ENCODE measurements around the gene SAFB.

Gene SAFB

DNA sequence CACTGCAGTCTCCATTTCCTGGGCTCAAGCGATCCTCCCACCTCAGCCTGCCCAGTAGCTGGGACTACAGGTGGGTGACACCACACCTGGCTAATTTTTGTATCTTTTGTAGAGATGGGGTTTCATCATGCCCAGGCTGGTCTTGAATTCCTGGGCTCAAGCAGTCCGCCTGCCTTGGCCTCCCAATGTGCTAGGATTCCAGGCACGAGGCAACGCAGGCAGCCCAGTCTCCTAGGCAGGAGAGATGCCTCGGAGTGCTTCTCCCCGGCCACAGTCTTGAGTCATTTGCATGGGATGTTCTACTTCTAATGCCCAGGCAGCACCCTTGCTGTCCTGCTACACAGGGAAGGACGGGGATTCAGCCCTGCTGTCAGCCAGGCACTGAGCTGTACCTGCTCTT is 48.7 kb downstream of the SAFB start:
- no peak for DNase-seq

DNA sequence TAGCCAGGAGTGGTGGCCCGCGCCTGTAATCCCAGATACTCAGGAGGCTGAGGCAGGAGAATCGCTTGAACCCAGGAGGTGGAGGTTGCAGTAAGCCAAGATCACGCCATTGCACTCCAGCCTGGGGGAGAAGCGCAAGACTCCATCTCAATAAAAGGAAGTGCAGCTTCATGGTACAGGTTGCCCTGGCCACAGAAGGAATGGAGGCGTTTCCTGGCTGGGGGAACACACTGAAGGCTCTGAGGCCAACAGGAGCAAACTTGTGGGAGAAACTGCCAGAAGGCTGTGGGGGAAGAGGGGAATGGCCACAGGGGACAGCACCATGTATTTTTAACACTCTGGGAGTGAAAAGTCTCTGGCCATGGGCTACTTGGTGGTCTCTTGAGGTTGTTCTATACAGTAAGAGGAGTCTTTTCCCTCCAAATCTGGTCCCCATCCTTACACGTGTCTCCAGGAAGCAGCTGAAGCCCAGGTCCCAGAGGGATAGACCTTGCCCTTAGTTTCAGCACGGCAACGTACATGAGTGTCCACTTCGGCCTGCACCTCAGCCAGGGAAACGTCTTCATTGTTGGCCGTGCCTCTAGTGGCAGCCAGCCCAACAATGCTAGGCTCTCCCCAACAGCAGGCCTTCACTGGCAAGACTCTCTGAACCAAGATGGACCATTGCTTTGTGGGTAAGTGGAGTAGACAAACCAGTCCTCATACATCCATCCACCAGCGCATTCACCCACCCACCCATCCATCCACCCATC is 50.0 kb downstream of the SAFB start:
- no peak for DNase-seq

DNA sequence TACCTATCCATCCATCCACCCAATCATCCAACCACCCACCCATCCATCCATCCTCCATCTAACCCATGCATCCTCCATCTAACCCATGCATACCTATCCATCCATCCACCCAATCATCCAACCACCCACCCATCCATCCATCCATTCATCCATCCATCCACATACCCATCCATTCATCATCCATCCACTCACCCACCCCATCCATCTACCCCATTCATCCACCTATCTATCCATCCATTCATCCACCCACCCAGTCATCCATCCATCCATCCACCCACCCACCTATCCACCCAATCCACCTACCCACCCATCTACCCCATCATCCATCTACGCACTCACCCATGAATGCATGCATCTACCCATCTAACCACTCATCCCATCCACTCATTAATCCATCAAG is 50.9 kb downstream of the SAFB start:
- DNase-seq, result no peak

DNA sequence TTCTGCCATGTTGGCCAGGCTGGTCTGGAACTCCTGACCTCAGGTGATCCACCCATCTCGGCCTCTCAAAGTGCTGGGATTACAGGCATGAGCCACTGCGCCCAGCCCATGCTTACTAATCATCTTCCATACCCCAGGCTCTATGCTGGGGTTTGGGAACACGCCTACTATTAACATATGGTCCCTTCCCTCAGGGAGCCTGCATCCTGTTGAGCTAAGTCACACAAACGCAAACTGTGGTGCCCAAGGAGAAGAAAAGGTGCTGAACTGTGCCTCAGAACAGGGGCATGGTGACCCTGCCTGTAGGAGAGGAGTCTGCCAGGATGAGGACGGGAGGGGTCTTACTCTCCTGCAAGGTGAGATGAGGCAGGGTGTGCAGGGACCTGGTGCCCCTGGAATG is 51.8 kb downstream of the SAFB start:
- no peak for DNase-seq

DNA sequence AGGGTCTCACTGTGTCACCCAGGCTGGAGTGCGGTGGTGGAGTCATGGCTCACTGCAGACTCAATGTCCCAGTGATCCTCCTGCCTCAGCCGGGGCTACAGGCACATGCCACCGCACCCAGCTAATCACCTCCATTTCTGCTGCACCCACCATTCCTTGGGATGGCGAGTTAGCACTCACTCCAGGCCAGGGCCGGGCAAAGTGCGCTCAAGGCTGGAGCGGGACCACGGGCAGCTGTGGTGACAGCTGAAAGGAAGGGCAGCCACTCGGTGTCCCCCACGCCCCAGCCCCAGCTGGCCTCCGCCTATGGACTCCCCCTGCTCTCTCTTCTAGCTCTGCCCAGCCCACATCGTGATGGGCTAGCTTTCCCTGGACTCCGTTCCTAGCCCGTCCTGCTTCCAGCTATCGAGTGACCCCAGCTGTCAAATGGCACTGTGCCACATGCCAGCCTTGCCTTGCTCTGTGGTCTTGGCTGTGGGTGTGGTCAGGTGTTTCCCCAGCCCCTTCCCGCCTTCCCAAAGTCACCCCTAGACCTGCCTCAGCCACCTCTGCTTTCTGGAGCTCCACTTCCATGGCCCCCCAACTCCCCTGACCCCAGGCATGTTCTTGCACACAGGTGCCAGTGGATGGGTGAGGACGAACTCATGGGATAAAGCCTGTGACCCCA is 53.4 kb downstream of the SAFB start:
- no peak for DNase-seq

DNA sequence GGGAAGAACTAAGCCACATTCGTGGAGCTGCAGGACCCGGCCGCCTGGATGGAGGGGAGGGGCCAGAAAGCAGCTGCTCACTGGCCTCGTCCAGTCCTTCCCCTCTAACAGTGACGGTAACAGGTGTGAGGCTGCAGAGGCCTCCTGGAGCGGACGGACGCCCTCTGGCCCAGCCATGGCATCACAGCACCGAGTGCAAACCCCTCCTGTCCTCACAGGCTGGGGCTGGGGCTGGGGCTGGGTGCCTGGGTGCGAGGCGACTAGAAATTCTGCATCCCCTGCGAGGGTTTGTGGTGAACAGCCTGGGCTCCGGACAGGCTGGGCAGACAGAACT is 53.9 kb downstream of the SAFB start:
- DNase-seq, result no peak

DNA sequence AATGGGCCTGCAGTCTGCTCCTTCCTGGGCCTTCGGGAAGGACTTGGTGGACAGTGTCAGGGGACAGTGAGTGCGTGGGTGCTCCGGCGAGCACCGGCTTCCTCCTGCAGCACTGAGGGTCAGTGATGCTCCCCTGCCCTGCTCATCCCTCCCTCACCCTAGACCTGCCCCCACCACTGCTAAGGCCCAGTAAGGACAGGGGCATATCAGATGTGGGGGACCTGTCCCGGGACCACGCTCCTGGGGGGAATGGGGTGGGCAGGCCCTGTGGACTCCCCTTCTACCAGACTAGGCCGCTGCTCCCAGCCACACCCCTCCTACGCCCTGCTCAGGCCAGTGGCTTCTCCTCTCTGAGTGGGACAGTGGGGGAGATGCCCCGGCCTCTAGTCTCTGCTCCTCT is 54.3 kb downstream of the SAFB start:
- no peak for DNase-seq

DNA sequence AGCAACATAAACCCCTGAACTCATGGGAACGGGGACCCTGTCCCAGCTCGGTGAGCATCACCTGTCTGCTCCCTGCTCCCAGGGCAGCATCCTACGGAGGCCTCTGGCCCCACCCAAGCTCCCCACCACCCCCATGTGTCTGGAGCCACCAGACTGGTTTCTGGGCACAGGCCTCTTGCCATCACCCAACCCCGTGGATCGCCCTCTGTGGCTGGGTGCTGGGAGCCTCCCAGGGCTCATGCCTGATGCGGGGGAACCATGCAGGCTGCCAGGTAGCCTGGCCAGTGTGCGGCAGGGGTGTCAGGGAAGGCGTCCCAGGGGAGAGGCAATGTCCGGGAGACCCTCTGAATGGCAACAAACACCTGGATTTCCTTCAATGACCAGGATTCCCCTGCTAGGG is 54.7 kb downstream of the SAFB start:
- no peak for DNase-seq

DNA sequence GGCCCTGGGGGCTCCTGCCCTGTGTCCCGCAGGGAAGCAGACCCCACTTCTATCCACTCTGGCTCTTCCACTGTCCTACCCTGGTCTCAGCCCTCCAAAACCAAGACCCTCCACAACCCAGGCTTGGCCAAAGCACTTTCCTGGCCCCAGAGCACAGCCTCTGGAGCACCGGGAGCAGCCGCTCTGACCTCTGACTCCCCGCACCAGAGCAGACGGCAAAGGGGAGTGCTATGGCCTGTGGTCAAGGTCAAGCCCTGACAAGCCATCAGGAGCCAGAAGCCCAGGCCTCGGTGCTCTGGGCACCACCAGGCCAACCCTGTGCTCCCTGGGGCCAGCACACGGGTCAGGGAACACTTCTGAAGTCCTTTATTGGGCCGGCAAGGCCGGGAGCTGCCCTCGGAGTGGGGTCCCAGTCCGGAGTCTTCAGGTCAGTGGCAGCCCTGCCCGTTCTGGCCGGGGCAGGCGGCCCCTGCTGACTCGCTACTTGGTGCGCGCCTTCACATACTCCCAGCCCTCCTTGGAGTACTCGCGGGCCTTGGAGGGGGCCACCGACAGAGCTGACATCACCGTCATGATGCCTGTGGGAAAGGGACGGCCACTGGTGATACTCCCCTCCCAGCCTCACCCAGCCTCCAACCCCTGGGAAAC is 55.3 kb downstream of the SAFB start:
- DNase-seq, result no peak

DNA sequence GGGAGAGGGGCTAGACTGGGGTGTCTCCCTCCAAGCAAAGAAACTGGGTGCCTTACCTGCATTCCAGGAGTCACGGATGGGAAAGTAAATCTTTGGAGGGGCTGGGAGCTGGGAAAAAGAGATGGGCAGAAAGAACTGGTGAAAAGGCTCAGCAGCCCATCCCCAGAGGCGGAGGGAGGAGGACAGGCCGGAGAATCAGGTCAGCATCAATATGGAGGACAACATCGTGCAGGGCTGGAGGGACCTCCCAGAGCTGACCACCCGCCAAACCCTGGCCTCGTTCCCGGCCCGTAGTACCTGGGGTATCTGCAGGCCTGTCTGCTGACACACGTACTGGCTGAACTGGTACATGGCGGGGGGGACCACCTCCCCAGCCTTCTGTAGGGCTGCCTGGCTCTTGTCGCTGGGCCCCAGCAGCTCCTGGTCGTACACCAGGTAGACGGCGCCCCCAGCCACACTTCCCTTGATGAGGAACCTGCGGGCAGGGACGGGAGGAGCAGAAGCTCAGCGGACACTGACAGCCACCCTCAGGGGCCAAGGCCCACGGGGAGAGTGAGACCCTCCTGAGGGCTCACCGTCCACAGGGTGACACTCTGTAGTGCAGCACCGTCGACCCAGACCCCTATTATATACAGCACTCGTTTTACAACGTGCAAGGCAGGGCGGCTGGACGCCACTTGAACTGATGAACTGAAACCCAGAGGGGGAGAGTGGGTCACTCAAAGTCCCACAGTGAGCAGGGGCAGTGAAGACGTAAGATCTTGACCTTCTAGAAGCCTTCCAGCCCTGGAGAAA is 56.6 kb downstream of the SAFB start:
- no peak for DNase-seq

DNA sequence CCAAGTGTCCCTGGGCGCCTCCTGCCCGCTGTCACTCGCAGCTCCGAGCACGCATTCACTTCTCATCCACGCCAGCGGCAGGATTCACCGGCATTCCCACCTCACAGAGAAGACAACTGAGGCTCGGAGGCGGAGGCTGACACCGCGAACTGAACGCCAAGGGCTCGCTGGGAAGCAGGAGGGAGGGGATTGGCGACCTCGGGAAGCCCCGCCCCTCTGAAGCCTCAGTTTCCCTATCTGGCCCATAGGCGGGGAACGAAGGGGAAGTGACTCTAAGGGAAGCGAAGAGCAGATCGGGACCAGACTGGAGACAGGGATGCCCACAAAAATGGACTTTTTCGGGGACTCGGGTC is 57.2 kb downstream of the SAFB start:
- no peak for DNase-seq

DNA sequence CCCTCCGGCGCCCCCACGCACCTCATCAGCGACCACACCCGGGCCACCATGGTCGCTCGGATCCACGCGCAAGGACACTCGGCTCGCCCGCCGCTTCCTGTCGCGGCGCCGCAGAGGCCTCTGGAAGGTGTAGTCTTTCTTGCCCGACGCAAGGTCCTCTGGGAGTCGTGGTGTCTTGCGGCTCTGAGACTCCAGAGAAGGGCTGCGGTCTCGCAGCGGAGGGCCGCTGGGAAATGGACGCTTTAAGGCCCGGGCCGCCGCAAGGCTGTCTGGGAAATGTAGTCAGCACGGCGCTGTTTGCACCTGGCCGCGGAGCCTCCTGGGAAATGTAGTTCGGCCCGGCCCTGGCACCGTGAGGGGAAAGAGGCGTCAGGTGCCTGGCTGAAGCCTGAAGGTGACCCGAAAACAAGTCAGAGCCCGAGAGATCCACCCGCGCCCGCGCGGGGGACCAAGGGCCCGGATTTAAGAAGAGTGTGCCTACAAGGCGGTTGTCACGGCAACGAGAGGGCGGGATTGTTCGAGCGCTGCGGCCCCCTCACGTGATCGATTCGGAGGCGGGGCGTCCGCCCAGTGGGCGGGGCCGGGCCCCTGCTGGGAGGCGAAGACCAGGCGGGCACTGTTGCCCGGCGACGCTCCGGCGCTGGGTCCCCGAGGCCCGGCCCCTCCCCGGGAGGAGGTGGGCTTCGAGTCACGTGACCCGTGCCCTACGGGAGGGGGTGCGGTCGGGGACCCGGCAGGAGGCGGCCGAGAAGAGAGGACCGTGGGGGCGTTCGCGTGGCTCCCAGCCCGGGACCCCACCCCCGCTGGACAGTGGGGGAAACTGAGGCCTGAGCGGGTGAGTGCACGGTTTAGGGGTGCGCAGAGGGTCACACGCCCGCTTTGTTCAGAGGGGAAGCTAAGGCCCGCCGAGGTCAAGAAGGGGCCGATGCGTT is 57.8 kb downstream of the SAFB start, which contains the start of the genes HSD11B1L and MICOS13:
Gene HSD11B1L, plus strand, starts transcription at position 591 of the 932 bp plus-strand sequence. CDS start 3,806 bp downstream, outside the sequence.
Gene MICOS13, minus strand, starts transcription at position 80 of the 932 bp plus-strand sequence. Its CDS starts 30 bp downstream, at position 50.
- DNase-seq, result peak; percentile 81

DNA sequence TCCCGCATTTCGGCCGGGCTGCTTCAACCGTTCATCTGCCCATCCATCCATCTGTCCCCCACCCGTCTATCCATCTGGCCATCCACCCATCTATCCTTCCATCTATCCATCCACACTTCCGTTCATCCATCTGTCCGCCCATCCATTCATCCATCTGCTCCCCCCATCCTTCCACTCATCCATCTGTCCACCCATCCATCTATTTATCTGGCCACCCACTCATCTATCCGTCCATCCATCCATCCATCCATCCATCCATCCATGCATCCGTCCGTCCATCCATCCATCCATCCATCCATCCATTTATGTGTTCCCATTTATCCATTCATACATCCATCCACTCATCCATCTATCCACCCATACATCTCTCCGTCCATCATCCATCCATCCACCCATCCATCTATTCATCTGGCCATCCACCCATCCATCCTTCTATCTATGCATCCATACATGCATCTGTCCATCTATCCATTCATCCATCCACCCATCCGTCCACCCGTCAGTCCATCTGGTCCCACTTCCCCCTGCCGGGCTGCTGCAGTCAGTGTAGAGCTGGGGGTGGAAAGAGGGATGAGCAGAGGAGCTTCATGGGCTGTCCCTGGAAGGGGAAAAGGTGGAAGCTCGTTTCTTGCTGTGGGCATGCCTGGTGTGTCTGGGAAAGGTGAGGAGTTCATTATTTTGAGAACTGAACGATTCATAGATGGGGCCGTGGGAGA is 58.7 kb downstream of the SAFB start:
- DNase-seq, result no peak

DNA sequence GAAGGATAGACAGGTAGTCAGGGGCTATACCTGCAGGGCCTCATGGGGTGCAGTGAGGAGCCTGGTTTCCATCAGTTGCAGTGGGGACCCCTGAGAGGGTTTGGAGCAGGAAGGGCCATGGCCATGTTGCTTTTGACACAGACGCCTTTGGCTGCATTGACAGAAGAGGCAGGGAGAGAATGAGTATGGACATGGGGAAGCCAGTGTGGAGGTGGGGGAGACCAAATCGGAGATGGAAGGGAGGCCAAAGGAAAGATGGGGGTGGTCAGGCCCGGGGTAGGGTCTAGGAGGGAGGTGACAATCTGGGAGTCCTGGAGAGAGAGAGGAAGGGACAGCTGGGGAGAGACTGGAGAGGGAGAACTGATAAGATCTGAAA is 59.2 kb downstream of the SAFB start:
- no peak for DNase-seq

DNA sequence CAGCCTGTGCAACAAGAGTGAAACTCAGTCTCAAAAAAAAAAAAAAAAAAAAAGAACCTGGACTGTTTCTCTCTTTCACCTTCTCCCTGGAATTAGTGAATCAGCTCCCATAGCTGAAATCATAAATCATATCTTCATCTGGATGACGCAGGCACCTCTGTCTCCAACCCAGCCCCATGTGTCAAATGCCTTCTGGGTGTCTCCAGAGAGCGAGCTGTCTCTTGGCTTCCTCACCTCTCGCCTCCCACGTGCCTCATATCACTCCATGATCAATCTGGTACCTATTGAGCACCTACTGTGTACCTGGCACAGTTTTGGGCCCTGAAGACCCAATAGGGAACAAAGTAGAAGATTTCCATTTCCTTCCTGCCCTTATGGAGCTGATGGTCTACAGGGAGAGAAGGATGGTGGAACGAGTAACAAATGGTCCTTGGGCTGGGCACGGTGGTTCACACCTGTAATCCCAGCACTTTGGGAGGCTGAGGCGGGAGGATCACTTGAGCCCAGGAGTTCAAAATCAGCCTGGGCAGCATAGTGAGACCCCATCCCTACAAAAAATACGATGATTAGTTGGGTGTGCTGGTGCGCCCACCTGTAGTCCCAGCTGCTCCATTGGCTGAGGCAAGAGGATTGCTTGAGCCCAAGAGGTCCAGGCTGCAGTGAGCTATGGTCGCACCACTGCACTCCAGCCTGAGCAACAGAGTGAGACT is 60.4 kb downstream of the SAFB start:
- DNase-seq, result no peak

DNA sequence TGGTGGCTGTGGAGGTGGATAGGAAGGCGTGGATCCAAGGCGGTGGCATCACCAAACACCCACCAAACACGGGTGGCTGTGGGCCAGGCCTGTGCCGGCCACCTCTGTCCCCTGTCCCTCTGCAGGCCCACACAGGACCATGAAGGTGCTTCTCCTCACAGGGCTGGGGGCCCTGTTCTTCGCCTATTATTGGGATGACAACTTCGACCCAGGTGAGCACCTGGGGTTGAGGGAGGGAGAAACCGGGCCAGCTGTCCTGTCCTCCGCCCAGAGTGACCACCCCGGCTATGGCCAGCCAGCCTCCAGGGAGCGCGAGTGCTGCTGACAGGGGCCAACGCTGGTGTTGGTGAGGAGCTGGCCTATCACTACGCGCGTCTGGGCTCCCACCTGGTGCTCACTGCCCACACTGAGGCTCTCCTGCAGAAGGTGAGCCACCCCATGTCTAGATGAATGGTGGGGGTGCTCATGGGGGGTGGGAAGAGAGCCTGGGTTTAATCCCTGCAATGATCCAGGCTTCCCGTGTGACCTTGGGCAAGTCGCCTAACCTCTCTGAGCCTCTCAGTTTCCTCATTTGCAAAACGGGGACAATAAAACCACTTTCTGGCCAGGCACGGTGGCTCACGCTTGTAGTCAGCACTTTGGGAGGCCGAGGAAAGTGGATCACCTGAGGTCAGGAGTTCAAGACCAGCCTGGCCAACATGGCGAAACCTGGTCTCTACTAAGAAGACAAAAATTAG is 62.0 kb downstream of the SAFB start:
- DNase-seq, result no peak

DNA sequence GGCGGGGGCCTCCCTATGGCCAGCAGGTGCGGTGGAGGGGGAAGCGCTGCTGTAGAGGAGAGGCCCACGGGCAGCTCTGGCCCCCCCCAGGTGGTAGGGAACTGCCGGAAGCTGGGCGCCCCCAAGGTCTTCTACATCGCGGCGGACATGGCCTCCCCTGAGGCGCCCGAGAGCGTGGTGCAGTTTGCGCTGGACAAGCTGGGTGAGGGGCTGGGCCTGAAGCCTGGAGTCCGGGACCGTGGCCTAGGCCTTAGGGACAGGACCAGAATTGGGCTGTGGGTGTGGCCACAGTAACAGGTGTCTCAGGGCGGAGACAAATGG is 63.4 kb downstream of the SAFB start:
- DNase-seq, result no peak

DNA sequence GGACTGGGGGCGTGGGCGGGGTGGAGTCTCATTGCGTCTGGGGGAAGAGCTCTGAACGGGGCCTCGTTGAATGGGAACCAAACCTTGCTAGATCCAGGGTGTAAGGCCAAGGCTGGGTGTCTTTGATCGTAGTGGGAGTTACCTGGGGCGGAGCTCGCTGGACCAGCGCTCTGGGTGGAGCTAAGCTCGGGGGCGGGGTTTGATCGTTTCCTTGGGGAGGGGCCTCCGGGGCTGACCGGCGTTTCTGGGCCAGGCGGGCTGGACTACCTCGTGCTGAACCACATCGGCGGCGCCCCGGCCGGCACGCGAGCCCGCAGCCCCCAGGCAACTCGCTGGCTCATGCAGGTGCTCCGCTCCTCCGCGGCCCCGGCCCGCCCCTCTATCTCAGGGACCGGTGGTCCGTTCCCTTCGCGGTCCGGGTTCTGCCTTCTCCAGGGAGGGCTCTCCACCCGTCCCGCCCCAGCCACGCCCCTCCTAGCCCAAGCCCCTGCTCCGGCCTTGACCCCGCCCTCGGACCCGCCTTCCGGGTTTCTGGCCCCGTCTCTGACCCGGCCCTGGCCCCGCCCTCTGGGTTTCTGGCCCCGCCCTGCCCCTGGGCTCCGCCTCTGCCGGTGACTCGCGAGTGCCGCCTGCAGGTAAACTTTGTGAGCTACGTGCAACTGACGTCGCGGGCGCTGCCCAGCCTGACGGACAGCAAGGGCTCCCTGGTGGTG is 63.9 kb downstream of the SAFB start:
- peak; percentile 97 for DNase-seq

DNA sequence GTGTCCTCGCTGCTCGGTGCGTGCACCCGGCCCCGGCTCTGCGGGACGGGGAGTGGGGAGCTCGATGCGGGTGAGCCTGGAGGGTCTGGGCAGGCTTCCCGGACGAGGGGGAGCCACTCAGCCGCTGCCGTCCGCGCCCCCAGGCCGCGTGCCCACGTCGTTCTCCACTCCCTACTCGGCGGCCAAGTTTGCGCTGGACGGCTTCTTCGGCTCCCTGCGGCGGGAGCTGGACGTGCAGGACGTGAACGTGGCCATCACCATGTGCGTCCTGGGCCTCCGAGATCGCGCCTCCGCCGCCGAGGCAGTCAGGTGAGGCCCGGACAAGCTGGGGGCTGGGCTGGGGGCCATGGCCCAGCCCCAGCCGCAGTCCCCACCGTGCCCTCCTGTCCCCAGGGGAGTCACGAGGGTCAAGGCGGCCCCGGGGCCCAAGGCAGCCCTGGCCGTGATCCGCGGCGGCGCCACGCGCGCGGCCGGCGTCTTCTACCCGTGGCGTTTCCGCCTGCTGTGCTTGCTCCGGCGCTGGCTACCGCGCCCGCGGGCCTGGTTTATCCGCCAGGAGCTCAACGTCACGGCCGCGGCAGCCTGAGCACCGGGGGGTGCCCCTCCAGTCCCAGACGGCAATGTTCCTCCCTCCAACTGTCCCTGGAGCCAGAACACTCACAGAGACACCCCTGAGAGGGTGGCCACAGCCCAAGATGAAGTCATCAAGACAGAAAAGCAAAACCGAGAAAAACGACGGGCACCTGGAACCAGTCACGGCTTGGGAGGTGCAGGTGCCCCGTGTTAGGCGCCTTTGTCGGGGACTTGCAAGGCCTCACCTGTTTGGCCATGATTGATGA is 64.7 kb downstream of the SAFB start:
- no peak for DNase-seq

Measured in 8988T (cell line).